OCI-LY7 (cell line): ENCODE results near the gene TBC1D4. TPM values are rescaled to one million over a fixed set of nuclear protein-coding genes. Genes with fewer than 3 reads are reported as not detected.

Experiments
- BruUV-seq: library from RNA; stranded (reverse); fragments of 400-500 nt; replicated peaks from 2 replicates; lab custom pipeline; 2021; lab: Mats Ljungman, UMichigan
- CTCF ChIA-PET: fragments of 300-600 bp; sonication (Branson Sonifier 250); formaldehyde crosslinking; loops from one replicate; lab custom pipeline; 2022; ENCODE audit warnings: antibody characterized with exemption; ENCODE audit not compliant: unreplicated experiment; lab: Charles Lee
- POLR2A ChIA-PET: fragments of 300-600 bp; sonication (Branson Sonifier 250); formaldehyde crosslinking; loops from one replicate; lab custom pipeline; 2022; ENCODE audit warnings: antibody characterized with exemption; lab: Charles Lee
- DNase-seq: peaks from one replicate; pipeline ENCODE4 v3.0.0-alpha.2; 2015; ENCODE audit warnings: low spot score
- H2AFZ ChIP-seq: fragments of 200-600 bp; sonication (generic), shearing (Covaris generic); 2 replicates; pipeline ENCODE4 v1.6.1; 2014; ENCODE audit warnings: mild to moderate bottlenecking, antibody characterized with exemption, low read length, moderate library complexity
- H3K27ac ChIP-seq: fragments of 200-600 bp; sonication (generic); 2 replicates; pipeline ENCODE4 v1.5.1; 2014; ENCODE audit warnings: mixed run types, low read depth, mild to moderate bottlenecking, moderate library complexity, low read length, inconsistent platforms; ENCODE audit not compliant: poor library complexity, severe bottlenecking
- H3K36me3 ChIP-seq: fragments of 200-600 bp; sonication (generic); 2 replicates; pipeline ENCODE4 v1.6.1; 2014; ENCODE audit warnings: mild to moderate bottlenecking, antibody characterized with exemption, low read length, moderate library complexity, mixed read lengths; ENCODE audit not compliant: insufficient read depth
- H3K4me1 ChIP-seq: fragments of 200-600 bp; sonication (generic); 2 replicates; pipeline ENCODE4 v1.5.1; 2014; ENCODE audit warnings: mild to moderate bottlenecking, low read length; ENCODE audit not compliant: insufficient read depth, poor library complexity, severe bottlenecking
- H3K4me2 ChIP-seq: fragments of 200-600 bp; sonication (generic); 2 replicates; pipeline ENCODE4 v1.6.1; 2014; ENCODE audit warnings: mild to moderate bottlenecking, low read length
- H3K4me3 ChIP-seq: fragments of 200-600 bp; sonication (generic); 2 replicates; pipeline ENCODE4 v1.5.1; 2014; ENCODE audit warnings: mild to moderate bottlenecking, low read depth, low read length; ENCODE audit not compliant: poor library complexity, severe bottlenecking
- H3K79me2 ChIP-seq: fragments of 200-600 bp; sonication (generic); 2 replicates; pipeline ENCODE4 v1.6.1; 2016; ENCODE audit warnings: low read depth, mild to moderate bottlenecking, low read length, moderate library complexity, mixed read lengths; ENCODE audit not compliant: insufficient read depth
- H3K9me2 ChIP-seq: fragments of 200-600 bp; sonication (generic); 2 replicates; pipeline ENCODE4 v1.6.1; 2016; ENCODE audit warnings: mild to moderate bottlenecking, low read length, mixed read lengths; ENCODE audit not compliant: insufficient read depth
- H3K9me3 ChIP-seq: fragments of 200-600 bp; sonication (generic); 2 replicates; pipeline ENCODE4 v1.6.1; 2014; ENCODE audit warnings: mild to moderate bottlenecking, mixed run types, low read length, mixed read lengths
- H4K20me1 ChIP-seq: fragments of 200-600 bp; sonication (generic); 2 replicates; pipeline ENCODE4 v1.6.1; 2014; ENCODE audit warnings: mild to moderate bottlenecking, antibody characterized with exemption, low read length, moderate library complexity, mixed read lengths; ENCODE audit not compliant: insufficient read depth
- EZH2phosphoT487 ChIP-seq: fragments of 200-600 bp; sonication (generic); IDR thresholded peaks from 2 replicates; pipeline ENCODE4 v1.6.1; 2018; ENCODE audit warnings: low read depth, borderline replicate concordance, mild to moderate bottlenecking, mixed run types, antibody characterized with exemption, low read length, moderate library complexity, mixed read lengths
- intact Hi-C: fragments of 100-400 bp; cut with micrococcal nuclease; formaldehyde crosslinking; loops from one replicate; pipeline ENCODE4 v1.10.0; 2022; ENCODE audit not compliant: unreplicated experiment
- total RNA-seq, 2 experiments: library from RNA; depleted of rRNA in 1 of 2; stranded (reverse); fragments of >200 nt in 1 of 2; shearing (Covaris generic) in 1 of 2; gene quantifications; 2 replicates each; pipeline ENCODE4 v1.2.3, GENCODE V29; 2014 to 2022
- TF ChIP-seq, protein P1 (sequence below): fragments of 200-600 bp; sonication (generic); conservative IDR thresholded peaks from 2 replicates; pipeline ENCODE4 v1.5.1; 2014; ENCODE audit warnings: mild to moderate bottlenecking, antibody characterized with exemption, low read length, moderate library complexity, mixed read lengths

The TBC1D4 gene
- total RNA-seq, 2 experiments from 2014 or later: 21.7 to 24.3 TPM

DNA sequence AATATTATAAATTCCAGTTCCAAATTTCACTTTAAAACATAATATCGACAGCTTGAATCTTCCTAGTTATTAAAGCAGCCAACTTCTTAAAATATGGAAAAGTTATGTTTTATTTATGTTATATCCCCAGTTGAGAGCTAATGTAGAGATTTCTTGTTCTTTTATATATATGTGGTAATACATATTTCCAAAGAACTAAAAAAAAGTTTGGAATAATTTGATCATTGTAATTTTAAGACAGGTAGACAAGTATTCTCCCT, 781 bp upstream of the TBC1D4 start:
- ChIA-PET POLR2A (interaction anchor here (1.0 to 1.6 kb wide), 5 partner anchors 14 to 67 kb away, joined by 3 to 5 read pairs (median 4); partner anchors contain the start of gene UCHL3), CTCF (no interaction called here)
- DNase-seq: no peak
- no peak overlapping the region for H3K27ac ChIP-seq
- peaks cover 24% of the 10 kb centered on the region for H3K4me1 ChIP-seq
- peaks cover 6% of the 10 kb centered on the region; the same call in 1 of the 2 replicates for H3K36me3 ChIP-seq
- H3K9me2 ChIP-seq: no peaks in the 10 kb centered on the region
- no TSS peak for BruUV-seq
- TF ChIP-seq, protein P1, sequence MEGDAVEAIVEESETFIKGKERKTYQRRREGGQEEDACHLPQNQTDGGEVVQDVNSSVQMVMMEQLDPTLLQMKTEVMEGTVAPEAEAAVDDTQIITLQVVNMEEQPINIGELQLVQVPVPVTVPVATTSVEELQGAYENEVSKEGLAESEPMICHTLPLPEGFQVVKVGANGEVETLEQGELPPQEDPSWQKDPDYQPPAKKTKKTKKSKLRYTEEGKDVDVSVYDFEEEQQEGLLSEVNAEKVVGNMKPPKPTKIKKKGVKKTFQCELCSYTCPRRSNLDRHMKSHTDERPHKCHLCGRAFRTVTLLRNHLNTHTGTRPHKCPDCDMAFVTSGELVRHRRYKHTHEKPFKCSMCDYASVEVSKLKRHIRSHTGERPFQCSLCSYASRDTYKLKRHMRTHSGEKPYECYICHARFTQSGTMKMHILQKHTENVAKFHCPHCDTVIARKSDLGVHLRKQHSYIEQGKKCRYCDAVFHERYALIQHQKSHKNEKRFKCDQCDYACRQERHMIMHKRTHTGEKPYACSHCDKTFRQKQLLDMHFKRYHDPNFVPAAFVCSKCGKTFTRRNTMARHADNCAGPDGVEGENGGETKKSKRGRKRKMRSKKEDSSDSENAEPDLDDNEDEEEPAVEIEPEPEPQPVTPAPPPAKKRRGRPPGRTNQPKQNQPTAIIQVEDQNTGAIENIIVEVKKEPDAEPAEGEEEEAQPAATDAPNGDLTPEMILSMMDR: 0 out of 2 replicates have a peak, but pooled peaks have one; percentile 0
- no peak for TF ChIP-seq EZH2phosphoT487
- peak overlapping the region; percentile 84 for H3K4me2 ChIP-seq
- H3K9me3 ChIP-seq: no peaks in the 10 kb centered on the region
- H4K20me1 ChIP-seq: peaks cover 15% of the 10 kb centered on the region
- intact Hi-C loops: loop anchor here (1.0 to 5.0 kb wide), 4 partner anchors 67 to 155 kb away; partner anchors contain the start of genes LMO7 and UCHL3
- peaks cover 29% of the 10 kb centered on the region for H3K79me2 ChIP-seq
- 0 out of 2 replicates have a peak overlapping the region, but pooled peaks have one; percentile 91 for H2AFZ ChIP-seq
- peak overlapping the region; percentile 76 for H3K4me3 ChIP-seq

DNA sequence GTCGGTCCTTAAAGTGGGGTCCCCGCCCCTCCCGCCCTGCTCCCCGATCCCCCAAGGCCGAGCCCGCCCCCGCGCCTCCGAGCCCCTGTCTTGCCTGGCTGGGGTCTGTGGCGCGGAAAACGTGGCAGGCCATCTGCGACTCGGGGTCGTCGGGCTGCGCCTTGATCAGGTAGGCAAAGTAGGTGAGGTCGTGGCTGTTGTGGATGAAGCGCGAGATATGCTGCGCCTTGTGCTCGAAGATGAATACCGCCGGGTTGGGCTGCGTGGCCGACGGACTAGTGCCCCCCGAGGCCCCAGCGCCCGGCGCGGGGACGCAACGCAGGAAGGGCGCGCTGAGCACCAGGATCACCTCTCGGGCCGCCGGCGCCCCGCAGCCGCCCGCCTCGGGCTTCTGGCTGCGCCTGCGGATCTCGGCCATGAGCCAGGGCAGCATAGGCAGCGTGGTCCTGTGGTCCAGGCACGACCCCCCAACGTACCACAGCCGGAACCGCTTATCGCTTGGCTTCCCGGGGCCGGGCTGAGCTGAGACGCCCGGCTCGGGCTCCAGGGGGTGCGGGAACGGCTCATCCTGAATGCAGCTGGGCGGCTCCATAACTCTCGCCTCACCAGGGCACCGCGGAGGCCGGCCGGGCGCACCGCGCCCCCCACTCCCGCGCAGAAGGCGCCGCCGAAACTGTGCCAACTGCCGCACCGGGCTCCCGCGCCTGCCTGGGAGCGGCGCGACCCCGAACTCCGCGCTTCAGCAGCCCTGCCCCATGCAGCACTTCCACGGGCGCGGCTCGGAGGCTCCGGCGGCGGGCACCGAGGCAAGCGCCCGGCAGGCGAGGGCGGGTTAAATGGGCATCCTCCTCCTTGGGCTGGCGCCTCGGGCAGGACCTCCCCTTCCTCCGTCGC, 546 bp downstream of the TBC1D4 start:
- no TSS peak for BruUV-seq
- ChIA-PET CTCF (interaction anchor here (0.6 kb wide), 1 partner anchor 71 kb away, joined by 4 read pairs; no protein-coding TSS in a partner anchor), POLR2A (interaction anchor here (0.9 to 1.6 kb wide), 5 partner anchors 13 to 68 kb away, joined by 3 to 5 read pairs (median 4); partner anchors contain the start of gene UCHL3)
- Histone ChIP-seq H3K9me3 (no peaks in the 10 kb centered on the region), H4K20me1 (peaks cover 24% of the 10 kb centered on the region), H3K27ac (peak overlapping the region; percentile 62), H2AFZ (peak overlapping the region; percentile 91), H3K4me1 (peaks cover 31% of the 10 kb centered on the region), H3K4me2 (peak overlapping the region; percentile 84), H3K79me2 (peaks cover 42% of the 10 kb centered on the region), H3K9me2 (no peaks in the 10 kb centered on the region), H3K36me3 (peaks cover 9% of the 10 kb centered on the region; the same call in 1 of the 2 replicates), H3K4me3 (peak overlapping the region; percentile 76)
- no peak for TF ChIP-seq EZH2phosphoT487
- TF ChIP-seq, protein P1: 0 out of 2 replicates have a peak, but pooled peaks have one; percentile 1
- DNase-seq: peak; percentile 66
- intact Hi-C loops: loop anchor here (1.0 to 5.0 kb wide), 4 partner anchors 68 to 156 kb away; partner anchors contain the start of genes LMO7 and UCHL3
